K562 (cell line): ENCODE results near the gene UBQLNL. TPM values are rescaled to one million over a fixed set of nuclear protein-coding genes. Genes with fewer than 3 reads are reported as not detected.

ENCODE experiments used
- ATAC-seq: fragments of 200-7000 bp; cut with Tn5 transposase; 3 replicates; pipeline ENCODE4 v1.9.1; 2020; ENCODE audit warnings: moderate library complexity
- BruUV-seq: library from RNA; stranded (reverse); fragments of 400-500 nt; replicated peaks from 2 replicates; lab custom pipeline; 2021; lab: Mats Ljungman, UMichigan
- CTCF ChIA-PET: fragments of 300-600 bp; formaldehyde crosslinking; extraction: SDS; loops from one replicate; lab custom pipeline; 2021; ENCODE audit warnings: low intra/inter-chr PET ratio; lab: Yijun Ruan, JAX
- POLR2A ChIA-PET: fragments of 300-600, 350-650 bp; sonication (Branson Sonifier 250); formaldehyde crosslinking; extraction: SDS; loops from one replicate; lab custom pipeline; 2021; ENCODE audit warnings: antibody characterized with exemption, inconsistent platforms; lab: Yijun Ruan, JAX
- DNase-seq, 4 experiments: peaks; one replicate each; pipeline versions ENCODE4 v3.0.0 to v3.0.0-alpha.2; 2011 to 2018; ENCODE audit warnings: low spot score in 3 of 4, mixed read lengths in 3 of 4; ENCODE audit errors: extremely low read depth in 1 of 4
- FAIRE-seq: peaks from 2 replicates; lab custom pipeline; 2011; peaks lifted over from hg19 to GRCh38; lab: Jason Lieb, UNC
- H2AFZ ChIP-seq: 2 replicates; pipeline ENCODE4 v1.6.0; 2011; ENCODE audit warnings: low read depth, low read length, control low read depth, inconsistent platforms
- H3K27ac ChIP-seq: fragments of 200-600 bp; 3 replicates; pipeline ENCODE4 v1.8.0; 2011; ENCODE audit warnings: low read depth, mild to moderate bottlenecking, control low read depth, inconsistent platforms, low read length, moderate library complexity, mixed read lengths; ENCODE audit errors: extremely low read depth
- H3K27me3 ChIP-seq, 2 experiments: fragments of 300-600 bp in 1 of 2; 2 replicates in 1 of 2; 3 replicates in 1 of 2; pipeline versions ENCODE4 v1.6.0 to v1.8.0; 2011; ENCODE audit warnings: inconsistent platforms in 2 of 2, low read length in 2 of 2, mild to moderate bottlenecking in 1 of 2, mixed read lengths in 1 of 2, moderate library complexity in 1 of 2; ENCODE audit not compliant: control insufficient read depth in 2 of 2, insufficient read depth in 2 of 2
- H3K36me3 ChIP-seq: fragments of 300-600 bp; 3 replicates; pipeline ENCODE4 v1.8.0; 2011; ENCODE audit warnings: mild to moderate bottlenecking, low read length, inconsistent platforms; ENCODE audit not compliant: control insufficient read depth, insufficient read depth
- H3K4me1 ChIP-seq, 2 experiments: fragments of 200-600 bp in 1 of 2; replicated peaks in 1 of 2; 2 replicates in 1 of 2; 3 replicates in 1 of 2; pipeline versions ENCODE4 v1.5.1 to v1.8.0; 2011; ENCODE audit warnings: inconsistent platforms in 2 of 2, low read length in 2 of 2, mild to moderate bottlenecking in 1 of 2, mixed read lengths in 1 of 2, moderate library complexity in 1 of 2; ENCODE audit not compliant: control insufficient read depth in 2 of 2, insufficient read depth in 2 of 2
- H3K4me2 ChIP-seq: 2 replicates; pipeline ENCODE4 v1.6.1; 2011; ENCODE audit warnings: low read length, control low read depth, inconsistent platforms, mixed read lengths; ENCODE audit not compliant: insufficient read depth
- H3K4me3 ChIP-seq: fragments of 200-600 bp; sonication (generic), shearing (Covaris generic); 2 replicates; pipeline ENCODE4 v1.5.1; 2016; ENCODE audit warnings: control low read depth, inconsistent platforms
- H3K79me2 ChIP-seq: fragments of 200-600 bp; 3 replicates; pipeline ENCODE4 v1.8.0; 2011; ENCODE audit warnings: low read length, inconsistent platforms; ENCODE audit not compliant: control insufficient read depth, insufficient read depth
- H3K9ac ChIP-seq, 2 experiments: 2 replicates each; pipeline versions ENCODE4 v1.6.0 to v1.6.1; 2011; ENCODE audit warnings: low read depth in 2 of 2, low read length in 2 of 2, control low read depth in 1 of 2, inconsistent platforms in 1 of 2, mild to moderate bottlenecking in 1 of 2, mixed read lengths in 1 of 2; ENCODE audit not compliant: insufficient read depth in 1 of 2
- H3K9me1 ChIP-seq: one replicate; pipeline ENCODE4 v1.6.0; 2011; ENCODE audit warnings: inconsistent platforms, mild to moderate bottlenecking, low read length, moderate library complexity; ENCODE audit not compliant: control insufficient read depth, insufficient read depth
- H3K9me3 ChIP-seq: replicated peaks from 2 replicates; pipeline ENCODE4 v1.5.1; 2011; ENCODE audit warnings: low read depth, low read length, inconsistent platforms; ENCODE audit not compliant: control insufficient read depth, insufficient read depth
- H4K20me1 ChIP-seq: replicated peaks from 2 replicates; pipeline ENCODE4 v1.6.1; 2011; ENCODE audit warnings: low read length, inconsistent platforms, mixed read lengths; ENCODE audit not compliant: control insufficient read depth, insufficient read depth
- CCAR2 ChIP-seq: fragments of 200-400 bp; formaldehyde crosslinking; IDR thresholded peaks from 2 replicates; pipeline ENCODE4 v1.6.1; 2017; ENCODE audit warnings: mild to moderate bottlenecking, low read depth, low read length
- COPS2 ChIP-seq: fragments of 450-650 bp; conservative IDR thresholded peaks from 2 replicates; pipeline ENCODE4 v1.6.1; 2016; ENCODE audit warnings: mild to moderate bottlenecking, moderate library complexity
- CREBBP ChIP-seq: IDR thresholded peaks from one replicate; pipeline ENCODE4 v1.6.1; 2012; ENCODE audit warnings: low read depth, mild to moderate bottlenecking, control low read depth, inconsistent platforms, low read length
- FUS ChIP-seq: fragments of 200-400 bp; formaldehyde crosslinking; optimal IDR thresholded peaks from 2 replicates; pipeline ENCODE3; 2017; ENCODE audit warnings: low read depth, low read length
- HMBOX1 ChIP-seq: sonication (generic); IDR thresholded peaks from 2 replicates; pipeline ENCODE4 v1.6.1; 2016
- NCOA6 ChIP-seq: fragments of 450-650 bp; IDR thresholded peaks from 2 replicates; pipeline ENCODE4 v1.6.1; 2017; ENCODE audit warnings: mild to moderate bottlenecking
- PURB ChIP-seq: sonication (generic); formaldehyde crosslinking; IDR thresholded peaks from 2 replicates; pipeline ENCODE4 v1.9.0; 2021; ENCODE audit warnings: low read depth, mild to moderate bottlenecking, missing genetic modification reagents
- ZNF184 ChIP-seq: sonication (generic); formaldehyde crosslinking; IDR thresholded peaks from 2 replicates; pipeline ENCODE4 v1.5.0; 2020; ENCODE audit warnings: missing genetic modification reagents
- ZNF263 ChIP-seq: sonication (generic); formaldehyde crosslinking; IDR thresholded peaks from 2 replicates; pipeline ENCODE4 v1.8.0; 2022; ENCODE audit warnings: mild to moderate bottlenecking, missing genetic modification reagents, borderline replicate concordance
- ZNF696 ChIP-seq: fragments of 250-450 bp; sonication (Bioruptor Pico); conservative IDR thresholded peaks from 2 replicates; pipeline ENCODE4 v1.4.0; 2020; ENCODE audit warnings: mild to moderate bottlenecking, moderate library complexity
- WGBS: fragments of 100-300 bp; shearing (Covaris generic); methylation state at CpG from one replicate; pipeline ENCODE4 v1.1.6; 2016; ENCODE audit warnings: low coverage, mixed read lengths; ENCODE audit not compliant: insufficient coverage; ENCODE audit errors: missing lambda C conversion rate; 5-methylcytosine and 5-hydroxymethylcytosine counted together
- in situ Hi-C: fragments of 300-500 bp; cut with MboI; formaldehyde crosslinking; loops from 4 replicates; pipeline ENCODE4 v1.15.0; 2018; ENCODE audit warnings: inconsistent platforms, mixed read lengths
- intact Hi-C: fragments of 100-400 bp; cut with micrococcal nuclease; formaldehyde crosslinking; loops from 2 replicates; pipeline ENCODE4 v1.14.2; 2022
- polyA plus RNA-seq, 8 experiments: library from polyadenylated mRNA; depleted of rRNA in 4 of 8; stranded (reverse) in 5 of 8; unstranded in 3 of 8; fragments of >200 nt; fragmentation: Nextera tagmentation in 2 of 8; fragmentation: Illumina TruSeq in 1 of 8; extraction: Ambion mirVana in 2 of 8; extraction: Trizol in 1 of 8; gene quantifications; 2 replicates each; pipeline versions ENCODE4 v1.2.1 to v1.2.3, GENCODE V29; 2011 to 2014; ENCODE audit warnings: inconsistent platforms in 1 of 8, missing spikeins in 1 of 8
- total RNA-seq, 7 experiments: library from RNA; depleted of rRNA in 6 of 7; stranded (reverse); fragments of >200 nt in 6 of 7; fragmentation: Illumina TruSeq in 2 of 7; extraction: Trizol in 2 of 7; gene quantifications; 2 replicates each; pipeline versions ENCODE4 v1.2.1 to v1.2.3, GENCODE V29; 2011 to 2021; ENCODE audit warnings: low replicate concordance in 1 of 7
- TF ChIP-seq, protein P1 (sequence below): fragments of 200-800 bp; sonication (Bioruptor generic); IDR thresholded peaks from 2 replicates; pipeline ENCODE4 v1.6.1; 2016; ENCODE audit warnings: missing genetic modification characterization, missing compliant biosample characterization
- TF ChIP-seq, protein P2 (sequence below), 2 experiments: IDR thresholded peaks; 2 replicates each; pipeline ENCODE4 v1.6.1; 2012; ENCODE audit warnings: improper control_type of control experiment in 2 of 2, low read depth in 2 of 2, low read length in 2 of 2, borderline replicate concordance in 1 of 2
- TF ChIP-seq, protein P3 (sequence below): fragments of 450-650 bp; conservative IDR thresholded peaks from 2 replicates; pipeline ENCODE4 v1.6.1; 2016; ENCODE audit warnings: missing genetic modification characterization, low read depth, mild to moderate bottlenecking, missing compliant biosample characterization, moderate library complexity

Gene UBQLNL
- total and polyA plus RNA-seq, 9 of the 15 experiments (the other 6 are each of a cell fraction or from before 2014, with no cell fraction given): 0.07 to 0.27 (median 0.14) TPM

- ChIA-PET CTCF (no interaction called here), POLR2A (no interaction called here)
- H3K9me1 ChIP-seq: peaks cover 3% of the 10 kb centered on the region
- H3K79me2 ChIP-seq: peaks cover 100% of the 10 kb centered on the region
- WGBS: 38% methylated on average over 2 of the region's 2 CpGs
- no peak for DNase-seq
- intact Hi-C loops: loop anchor here (10.0 kb wide), 4 partner anchors 95 to 395 kb away; partner anchors contain the start of genes OR51V1, OR52E5 and TRIM6
- peak overlapping the region; percentile 52; the same call in 1 of the 2 replicates for H3K4me3 ChIP-seq
- H4K20me1 ChIP-seq: peaks cover 77% of the 10 kb centered on the region
- peaks cover 0 to 44% of the 10 kb centered on the region in 2 experiments; a peak in 3 of 5 replicates for H3K4me1 ChIP-seq
- peak overlapping the region in 1 of 2 experiments; percentile 61; a peak in 2 of 4 replicates for H3K9ac ChIP-seq
- no peak for FAIRE-seq
- H3K9me3 ChIP-seq: no peaks in the 10 kb centered on the region
- in situ Hi-C loops: no loop called here
- H3K36me3 ChIP-seq: peaks cover 89% of the 10 kb centered on the region
- no peaks in the 10 kb centered on the region for H3K27me3 ChIP-seq
- H3K27ac ChIP-seq: peak overlapping the region; percentile 24; the same call in 2 of the 3 replicates
- BruUV-seq: no TSS peak
- peak overlapping the region; percentile 50 for H3K4me2 ChIP-seq
- no peak overlapping the region for H2AFZ ChIP-seq
- ATAC-seq: no peak
- TF ChIP-seq ZNF263 (CRISPR knock-in tag): no peak
- no peak for TF ChIP-seq PURB
- no peak for TF ChIP-seq HMBOX1
- no peak for TF ChIP-seq CREBBP
- TF ChIP-seq ZNF184 (CRISPR knock-in tag): no peak
- TF ChIP-seq, protein P1, sequence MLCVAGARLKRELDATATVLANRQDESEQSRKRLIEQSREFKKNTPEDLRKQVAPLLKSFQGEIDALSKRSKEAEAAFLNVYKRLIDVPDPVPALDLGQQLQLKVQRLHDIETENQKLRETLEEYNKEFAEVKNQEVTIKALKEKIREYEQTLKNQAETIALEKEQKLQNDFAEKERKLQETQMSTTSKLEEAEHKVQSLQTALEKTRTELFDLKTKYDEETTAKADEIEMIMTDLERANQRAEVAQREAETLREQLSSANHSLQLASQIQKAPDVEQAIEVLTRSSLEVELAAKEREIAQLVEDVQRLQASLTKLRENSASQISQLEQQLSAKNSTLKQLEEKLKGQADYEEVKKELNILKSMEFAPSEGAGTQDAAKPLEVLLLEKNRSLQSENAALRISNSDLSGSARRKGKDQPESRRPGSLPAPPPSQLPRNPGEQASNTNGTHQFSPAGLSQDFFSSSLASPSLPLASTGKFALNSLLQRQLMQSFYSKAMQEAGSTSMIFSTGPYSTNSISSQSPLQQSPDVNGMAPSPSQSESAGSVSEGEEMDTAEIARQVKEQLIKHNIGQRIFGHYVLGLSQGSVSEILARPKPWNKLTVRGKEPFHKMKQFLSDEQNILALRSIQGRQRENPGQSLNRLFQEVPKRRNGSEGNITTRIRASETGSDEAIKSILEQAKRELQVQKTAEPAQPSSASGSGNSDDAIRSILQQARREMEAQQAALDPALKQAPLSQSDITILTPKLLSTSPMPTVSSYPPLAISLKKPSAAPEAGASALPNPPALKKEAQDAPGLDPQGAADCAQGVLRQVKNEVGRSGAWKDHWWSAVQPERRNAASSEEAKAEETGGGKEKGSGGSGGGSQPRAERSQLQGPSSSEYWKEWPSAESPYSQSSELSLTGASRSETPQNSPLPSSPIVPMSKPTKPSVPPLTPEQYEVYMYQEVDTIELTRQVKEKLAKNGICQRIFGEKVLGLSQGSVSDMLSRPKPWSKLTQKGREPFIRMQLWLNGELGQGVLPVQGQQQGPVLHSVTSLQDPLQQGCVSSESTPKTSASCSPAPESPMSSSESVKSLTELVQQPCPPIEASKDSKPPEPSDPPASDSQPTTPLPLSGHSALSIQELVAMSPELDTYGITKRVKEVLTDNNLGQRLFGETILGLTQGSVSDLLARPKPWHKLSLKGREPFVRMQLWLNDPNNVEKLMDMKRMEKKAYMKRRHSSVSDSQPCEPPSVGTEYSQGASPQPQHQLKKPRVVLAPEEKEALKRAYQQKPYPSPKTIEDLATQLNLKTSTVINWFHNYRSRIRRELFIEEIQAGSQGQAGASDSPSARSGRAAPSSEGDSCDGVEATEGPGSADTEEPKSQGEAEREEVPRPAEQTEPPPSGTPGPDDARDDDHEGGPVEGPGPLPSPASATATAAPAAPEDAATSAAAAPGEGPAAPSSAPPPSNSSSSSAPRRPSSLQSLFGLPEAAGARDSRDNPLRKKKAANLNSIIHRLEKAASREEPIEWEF (CRISPR knock-in tag): no peak
- no peak for TF ChIP-seq FUS
- TF ChIP-seq, protein P2, sequence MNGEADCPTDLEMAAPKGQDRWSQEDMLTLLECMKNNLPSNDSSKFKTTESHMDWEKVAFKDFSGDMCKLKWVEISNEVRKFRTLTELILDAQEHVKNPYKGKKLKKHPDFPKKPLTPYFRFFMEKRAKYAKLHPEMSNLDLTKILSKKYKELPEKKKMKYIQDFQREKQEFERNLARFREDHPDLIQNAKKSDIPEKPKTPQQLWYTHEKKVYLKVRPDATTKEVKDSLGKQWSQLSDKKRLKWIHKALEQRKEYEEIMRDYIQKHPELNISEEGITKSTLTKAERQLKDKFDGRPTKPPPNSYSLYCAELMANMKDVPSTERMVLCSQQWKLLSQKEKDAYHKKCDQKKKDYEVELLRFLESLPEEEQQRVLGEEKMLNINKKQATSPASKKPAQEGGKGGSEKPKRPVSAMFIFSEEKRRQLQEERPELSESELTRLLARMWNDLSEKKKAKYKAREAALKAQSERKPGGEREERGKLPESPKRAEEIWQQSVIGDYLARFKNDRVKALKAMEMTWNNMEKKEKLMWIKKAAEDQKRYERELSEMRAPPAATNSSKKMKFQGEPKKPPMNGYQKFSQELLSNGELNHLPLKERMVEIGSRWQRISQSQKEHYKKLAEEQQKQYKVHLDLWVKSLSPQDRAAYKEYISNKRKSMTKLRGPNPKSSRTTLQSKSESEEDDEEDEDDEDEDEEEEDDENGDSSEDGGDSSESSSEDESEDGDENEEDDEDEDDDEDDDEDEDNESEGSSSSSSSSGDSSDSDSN (IDR thresholded peaks at IDR 0.05; ENCODE audit: borderline replicate concordance in 1 of 2, low read depth in 2 of 2, low read length in 2 of 2): no peak
- no peak for TF ChIP-seq CCAR2
- TF ChIP-seq ZNF696 (CRISPR knock-in tag): no peak
- TF ChIP-seq, protein P3, sequence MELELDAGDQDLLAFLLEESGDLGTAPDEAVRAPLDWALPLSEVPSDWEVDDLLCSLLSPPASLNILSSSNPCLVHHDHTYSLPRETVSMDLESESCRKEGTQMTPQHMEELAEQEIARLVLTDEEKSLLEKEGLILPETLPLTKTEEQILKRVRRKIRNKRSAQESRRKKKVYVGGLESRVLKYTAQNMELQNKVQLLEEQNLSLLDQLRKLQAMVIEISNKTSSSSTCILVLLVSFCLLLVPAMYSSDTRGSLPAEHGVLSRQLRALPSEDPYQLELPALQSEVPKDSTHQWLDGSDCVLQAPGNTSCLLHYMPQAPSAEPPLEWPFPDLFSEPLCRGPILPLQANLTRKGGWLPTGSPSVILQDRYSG: no peak
- TF ChIP-seq NCOA6: no peak
- TF ChIP-seq COPS2: no peak
These were observed 16.8 kb downstream of the UBQLNL start for GRCh38 chr11:5499671-5500070.
